SK-N-SH (cell line): ENCODE data around the gene MAPK12. TPM values are rescaled to one million over a fixed set of nuclear protein-coding genes. Genes with fewer than 3 reads are reported as not detected.

ENCODE experiments used
- CTCF ChIA-PET: fragments of 300-600, 350-600 bp; formaldehyde crosslinking; extraction: SDS; loops from one replicate; lab custom pipeline; 2021; lab: Yijun Ruan, JAX
- POLR2A ChIA-PET: fragments of 350-600 bp; sonication (Branson Sonifier 250); formaldehyde crosslinking; extraction: SDS; loops from one replicate; lab custom pipeline; 2020; ENCODE audit warnings: antibody characterized with exemption, inconsistent platforms; lab: Yijun Ruan, JAX
- DNase-seq: peaks from one replicate; pipeline ENCODE4 v3.0.0; 2012
- H2AFZ ChIP-seq: fragments of 200-600 bp; sonication (generic); 2 replicates; pipeline ENCODE4 v1.8.1; 2016; ENCODE audit warnings: antibody characterized with exemption, mild to moderate bottlenecking, low read depth
- H3F3A ChIP-seq: fragments of 200-600 bp; sonication (generic); replicated peaks from 2 replicates; pipeline ENCODE3; 2016; ENCODE audit warnings: antibody characterized with exemption, mild to moderate bottlenecking; ENCODE audit not compliant: insufficient read depth
- H3K27ac ChIP-seq, 2 experiments: fragments of 200-500 bp in 1 of 2; fragments of 200-600 bp in 1 of 2; sonication (Bioruptor generic) in 1 of 2; sonication (generic), shearing (Covaris generic) in 1 of 2; 2 replicates each; pipeline versions ENCODE4 v1.5.1 to v1.6.1; 2014 to 2016; ENCODE audit warnings: low read depth in 2 of 2, inconsistent platforms in 1 of 2, low read length in 1 of 2, mild to moderate bottlenecking in 1 of 2, mixed read lengths in 1 of 2
- H3K27me3 ChIP-seq: fragments of 200-600 bp; sonication (generic), shearing (Covaris generic); 2 replicates; pipeline ENCODE4 v1.6.1; 2016; ENCODE audit warnings: mixed run types; ENCODE audit not compliant: insufficient read depth
- H3K36me3 ChIP-seq, 2 experiments: fragments of 200-500 bp in 1 of 2; fragments of 200-600 bp in 1 of 2; sonication (Bioruptor generic) in 1 of 2; sonication (generic) in 1 of 2; replicated peaks in 1 of 2; 2 replicates each; pipeline versions ENCODE3 to v1.5.1; 2014 to 2016; ENCODE audit warnings: low read length in 1 of 2, mild to moderate bottlenecking in 1 of 2; ENCODE audit not compliant: insufficient read depth in 2 of 2, control insufficient read depth in 1 of 2
- H3K4me1 ChIP-seq, 2 experiments: fragments of 200-500 bp in 1 of 2; fragments of 200-600 bp in 1 of 2; sonication (Bioruptor generic) in 1 of 2; sonication (generic), shearing (Covaris generic) in 1 of 2; 2 replicates each; pipeline versions ENCODE4 v1.5.1 to v1.6.1; 2014 to 2016; ENCODE audit warnings: low read depth in 1 of 2, low read length in 1 of 2, mixed run types in 1 of 2; ENCODE audit not compliant: insufficient read depth in 2 of 2, control insufficient read depth in 1 of 2
- H3K4me2 ChIP-seq: fragments of 200-600 bp; sonication (generic), shearing (Covaris generic); 2 replicates; pipeline ENCODE4 v1.6.1; 2017; ENCODE audit warnings: mixed run types
- H3K4me3 ChIP-seq, 2 experiments: fragments of 200-500 bp in 1 of 2; fragments of 200-600 bp in 1 of 2; sonication (Bioruptor generic) in 1 of 2; sonication (generic), shearing (Covaris generic) in 1 of 2; 2 replicates each; pipeline versions ENCODE4 v1.5.1 to v1.8.1; 2014 to 2016; ENCODE audit warnings: low read depth in 2 of 2, inconsistent platforms in 1 of 2, low read length in 1 of 2, mild to moderate bottlenecking in 1 of 2, mixed read lengths in 1 of 2, moderate library complexity in 1 of 2
- H3K79me2 ChIP-seq: fragments of 200-600 bp; sonication (generic); 2 replicates; pipeline ENCODE4 v1.8.1; 2017; ENCODE audit warnings: mild to moderate bottlenecking; ENCODE audit not compliant: insufficient read depth
- H3K9ac ChIP-seq: fragments of 200-600 bp; sonication (generic); 2 replicates; pipeline ENCODE4 v1.6.1; 2017; ENCODE audit warnings: mixed run types
- H3K9me2 ChIP-seq: fragments of 200-600 bp; sonication (generic); 2 replicates; pipeline ENCODE4 v1.6.1; 2017; ENCODE audit warnings: mixed run types
- H3K9me3 ChIP-seq: fragments of 200-600 bp; sonication (generic); 2 replicates; pipeline ENCODE4 v1.6.1; 2017; ENCODE audit warnings: mixed run types, mild to moderate bottlenecking, moderate library complexity
- H4K20me1 ChIP-seq: fragments of 200-600 bp; sonication (generic); 2 replicates; pipeline ENCODE4 v1.6.1; 2017; ENCODE audit warnings: mild to moderate bottlenecking, mixed run types; ENCODE audit not compliant: insufficient read depth
- ELF1 ChIP-seq: IDR thresholded peaks from 2 replicates; pipeline ENCODE4 v1.4.0; 2012
- EZH2phosphoT487 ChIP-seq: fragments of 200-600 bp; sonication (generic); IDR thresholded peaks from 2 replicates; pipeline ENCODE4 v1.6.1; 2017; ENCODE audit warnings: low read depth, mixed run types, mild to moderate bottlenecking, antibody characterized with exemption, moderate library complexity, borderline replicate concordance
- GATA2 ChIP-seq: sonication (generic); formaldehyde crosslinking; IDR thresholded peaks from 2 replicates; pipeline ENCODE4 v1.5.0; 2020; ENCODE audit warnings: mild to moderate bottlenecking, missing genetic modification reagents
- JUND ChIP-seq: IDR thresholded peaks from 2 replicates; pipeline ENCODE4 v1.4.0; 2012
- MEF2A ChIP-seq: IDR thresholded peaks from 2 replicates; pipeline ENCODE4 v1.4.0; 2012; ENCODE audit warnings: low read depth, borderline replicate concordance
- NRF1 ChIP-seq: IDR thresholded peaks from 2 replicates; pipeline ENCODE4 v1.6.1; 2012; ENCODE audit warnings: low read depth, mild to moderate bottlenecking, low read length
- POLR2AphosphoS5 ChIP-seq: IDR thresholded peaks from 2 replicates; pipeline ENCODE4 v1.6.1; 2012; ENCODE audit warnings: low read depth, low read length
- RCOR1 ChIP-seq: fragments of 150-350 bp; IDR thresholded peaks from 2 replicates; pipeline ENCODE4 v1.6.1; 2017; ENCODE audit warnings: antibody characterized with exemption, low read length
- RFX5 ChIP-seq: IDR thresholded peaks from 2 replicates; pipeline ENCODE4 v1.6.1; 2012; ENCODE audit warnings: mild to moderate bottlenecking, improper control_type of control experiment, low read length
- TCF12 ChIP-seq: IDR thresholded peaks from 2 replicates; pipeline ENCODE4 v1.4.0; 2012
- TEAD4 ChIP-seq: IDR thresholded peaks from 2 replicates; pipeline ENCODE4 v1.4.0; 2012; ENCODE audit warnings: mild to moderate bottlenecking, borderline replicate concordance; ENCODE audit not compliant: insufficient read depth
- WGBS: methylation state at CpG from one replicate; pipeline ENCODE4 v1.1.6; 2017; ENCODE audit warnings: low lambda C conversion rate; 5-methylcytosine and 5-hydroxymethylcytosine counted together
- polyA plus RNA-seq, 3 experiments: library from polyadenylated mRNA; depleted of rRNA; stranded (reverse); fragments of >200 nt; gene quantifications; 2 replicates each; pipeline ENCODE4 v1.2.3, GENCODE V29; 2012
- TF ChIP-seq, protein P1 (sequence below): fragments of 200-600 bp; sonication (generic); IDR thresholded peaks from 2 replicates; pipeline ENCODE4 v1.6.1; 2017; ENCODE audit warnings: antibody characterized with exemption, mild to moderate bottlenecking, moderate library complexity

Gene MAPK12
- polyA plus RNA-seq, 1 of the 3 experiments (the other 2 are of a cell fraction) = 118 TPM

GRCh38 chr22:50289942-50290630 is 28.6 kb upstream of the MAPK12 start:
- Histone ChIP-seq H3K4me3 (no peak overlapping the region), H3K27me3 (no peaks in the 10 kb centered on the region), H3K9ac (no peak overlapping the region), H4K20me1 (peaks cover 93% of the 10 kb centered on the region), H3K79me2 (peaks cover 82% of the 10 kb centered on the region), H3K4me2 (no peak overlapping the region), H3F3A (peaks cover 8% of the 10 kb centered on the region), H3K4me1 (peaks cover 6 to 22% of the 10 kb centered on the region in 2 experiments; a peak in 3 of 4 replicates), H3K27ac (no peak overlapping the region), H2AFZ (no peak overlapping the region), H3K9me3 (no peaks in the 10 kb centered on the region), H3K36me3 (peaks cover 10 to 55% of the 10 kb centered on the region in 2 experiments), H3K9me2 (no peaks in the 10 kb centered on the region)
- ChIA-PET POLR2A (no interaction called here), CTCF (interaction anchor here (1.0 to 1.7 kb wide), 5 partner anchors 12 to 52 kb away, joined by 3 to 6 read pairs (median 4); no protein-coding TSS in a partner anchor)
- DNase-seq = no peak
- no peak for TF ChIP-seq RFX5
- WGBS = 93% methylated on average over 18 of the region's 37 CpGs

DNA sequence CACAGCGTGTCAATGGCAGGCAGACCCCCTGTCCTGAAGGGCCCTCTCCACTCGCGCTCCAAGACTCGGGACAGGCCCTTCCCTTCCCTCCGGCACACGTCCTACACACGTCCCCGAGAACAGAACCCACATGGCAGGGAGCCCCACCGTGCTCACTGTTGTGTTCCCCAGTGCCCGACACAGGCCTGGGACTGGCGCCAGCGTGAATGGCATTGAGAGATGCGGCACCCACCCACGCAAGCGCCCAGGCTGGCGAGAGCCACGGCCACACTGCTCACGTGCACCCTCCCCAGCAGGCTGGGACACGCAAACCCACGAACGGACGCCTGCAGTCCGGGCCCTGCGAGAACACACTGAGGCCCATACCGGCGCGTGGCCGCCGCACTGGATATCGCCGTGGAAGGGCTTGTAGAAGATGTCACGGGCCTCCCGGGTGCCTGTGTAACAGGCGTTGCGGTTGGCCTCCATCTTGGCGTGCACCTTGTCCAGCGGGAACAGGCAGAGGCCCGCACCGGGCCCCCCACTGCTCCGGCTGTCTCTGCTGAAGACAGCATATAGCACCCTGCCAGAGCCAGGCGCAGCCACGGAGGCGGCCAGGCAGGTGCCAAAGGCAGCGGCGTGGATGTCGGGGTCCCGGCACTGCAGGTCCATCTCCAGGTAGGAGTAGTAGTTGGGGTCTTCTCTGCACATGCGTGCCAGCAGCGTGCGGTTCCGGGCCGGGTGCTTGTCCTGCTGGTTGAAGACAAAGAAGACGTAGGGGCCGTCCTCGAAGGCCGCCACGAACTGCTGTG is 27.9 kb upstream of the MAPK12 start:
- no peak overlapping the region for H3K4me2 ChIP-seq
- H3K4me1 ChIP-seq = peaks cover 6 to 21% of the 10 kb centered on the region in 2 experiments; a peak in 3 of 4 replicates
- peaks cover 3% of the 10 kb centered on the region for H3F3A ChIP-seq
- H3K79me2 ChIP-seq = peaks cover 74% of the 10 kb centered on the region
- WGBS = 98% methylated on average over 45 of the region's 57 CpGs
- CTCF ChIA-PET = interaction anchor here (1.0 to 1.5 kb wide), 3 partner anchors 13 to 15 kb away, joined by 3 to 8 read pairs (median 5); no protein-coding TSS in a partner anchor
- H3K9ac ChIP-seq = no peak overlapping the region
- H3K27ac ChIP-seq = no peak overlapping the region; a peak in 1 of 4 replicates
- H4K20me1 ChIP-seq = peaks cover 87% of the 10 kb centered on the region
- H3K9me2 ChIP-seq = no peaks in the 10 kb centered on the region
- H2AFZ ChIP-seq = no peak overlapping the region
- no peak overlapping the region for H3K4me3 ChIP-seq
- no peaks in the 10 kb centered on the region for H3K9me3 ChIP-seq
- no peak for DNase-seq
- no peaks in the 10 kb centered on the region for H3K27me3 ChIP-seq
- POLR2A ChIA-PET = no interaction called here
- H3K36me3 ChIP-seq = peaks cover 10 to 57% of the 10 kb centered on the region in 2 experiments
- no peak for TF ChIP-seq TCF12
- TF ChIP-seq, all 33 proteins: peak for 0

GRCh38 chr22:50287731-50288130 is 26.2 kb upstream of the MAPK12 start:
- no peaks in the 10 kb centered on the region for H3K9me2 ChIP-seq
- H3K27me3 ChIP-seq = no peaks in the 10 kb centered on the region
- ChIA-PET CTCF (interaction anchor here (1.5 kb wide), 1 partner anchor 11 kb away, joined by 8 read pairs; no protein-coding TSS in a partner anchor), POLR2A (interaction anchor here (0.7 kb wide), 1 partner anchor 9 kb away, joined by 3 read pairs; no protein-coding TSS in a partner anchor)
- H3K4me1 ChIP-seq = peaks cover 0 to 9% of the 10 kb centered on the region in 2 experiments; a peak in 2 of 4 replicates
- no peak overlapping the region for H3K27ac ChIP-seq
- no peaks in the 10 kb centered on the region for H3K9me3 ChIP-seq
- H3K36me3 ChIP-seq = peaks cover 12 to 63% of the 10 kb centered on the region in 2 experiments
- peaks cover 71% of the 10 kb centered on the region for H4K20me1 ChIP-seq
- no peak overlapping the region for H2AFZ ChIP-seq
- peaks cover 61% of the 10 kb centered on the region for H3K79me2 ChIP-seq
- WGBS = no CpG with 5 or more reads among the region's 31 CpGs
- TF ChIP-seq NRF1 = no peak
- TF ChIP-seq RCOR1 = no peak
- TF ChIP-seq, protein P1, sequence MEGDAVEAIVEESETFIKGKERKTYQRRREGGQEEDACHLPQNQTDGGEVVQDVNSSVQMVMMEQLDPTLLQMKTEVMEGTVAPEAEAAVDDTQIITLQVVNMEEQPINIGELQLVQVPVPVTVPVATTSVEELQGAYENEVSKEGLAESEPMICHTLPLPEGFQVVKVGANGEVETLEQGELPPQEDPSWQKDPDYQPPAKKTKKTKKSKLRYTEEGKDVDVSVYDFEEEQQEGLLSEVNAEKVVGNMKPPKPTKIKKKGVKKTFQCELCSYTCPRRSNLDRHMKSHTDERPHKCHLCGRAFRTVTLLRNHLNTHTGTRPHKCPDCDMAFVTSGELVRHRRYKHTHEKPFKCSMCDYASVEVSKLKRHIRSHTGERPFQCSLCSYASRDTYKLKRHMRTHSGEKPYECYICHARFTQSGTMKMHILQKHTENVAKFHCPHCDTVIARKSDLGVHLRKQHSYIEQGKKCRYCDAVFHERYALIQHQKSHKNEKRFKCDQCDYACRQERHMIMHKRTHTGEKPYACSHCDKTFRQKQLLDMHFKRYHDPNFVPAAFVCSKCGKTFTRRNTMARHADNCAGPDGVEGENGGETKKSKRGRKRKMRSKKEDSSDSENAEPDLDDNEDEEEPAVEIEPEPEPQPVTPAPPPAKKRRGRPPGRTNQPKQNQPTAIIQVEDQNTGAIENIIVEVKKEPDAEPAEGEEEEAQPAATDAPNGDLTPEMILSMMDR = no peak
- TF ChIP-seq ELF1 = no peak
- no peak for TF ChIP-seq TEAD4
- TF ChIP-seq RFX5 = no peak
- TF ChIP-seq POLR2AphosphoS5 = no peak
- no peak for TF ChIP-seq EZH2phosphoT487
- no peak for TF ChIP-seq GATA2 (CRISPR knock-in tag)
- no peak for TF ChIP-seq JUND
- no peak for TF ChIP-seq MEF2A
- no peak overlapping the region for H3K9ac ChIP-seq
- H3K4me3 ChIP-seq = no peak overlapping the region
- no peak overlapping the region for H3K4me2 ChIP-seq
- H3F3A ChIP-seq = no peaks in the 10 kb centered on the region
- DNase-seq = no peak
